Measurements from ENCODE around the gene DDIT3.

DNA sequence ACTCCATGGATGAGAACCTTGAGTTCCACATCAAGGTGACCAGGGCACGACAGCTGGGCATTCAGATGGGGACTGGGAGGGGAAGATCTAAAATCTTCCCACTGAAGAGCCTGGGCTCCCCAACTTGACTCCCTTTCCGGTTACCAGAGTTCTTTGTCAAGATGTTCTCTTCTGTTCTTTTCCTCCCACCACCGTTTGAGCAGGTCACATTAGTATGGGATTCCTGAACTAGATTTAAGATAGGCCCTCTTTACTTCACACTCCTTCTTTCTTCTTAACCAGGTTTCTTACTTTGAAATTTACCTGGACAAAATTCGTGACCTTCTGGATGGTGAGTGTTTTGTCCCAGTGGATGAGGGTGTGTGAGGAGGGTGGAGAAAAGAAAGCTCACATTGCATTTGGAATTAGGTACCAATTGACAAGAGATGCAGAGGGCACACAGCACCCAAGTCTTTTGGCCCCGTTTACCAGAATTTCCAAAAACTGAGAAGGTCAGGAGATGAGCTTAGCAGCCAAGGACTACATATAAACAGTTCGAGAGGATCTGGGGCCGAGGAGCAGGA is 43.9 kb upstream of the DDIT3 start:
- no peak for TF ChIP-seq EZH2 (IDR thresholded peaks at IDR 0.05)
- TF ChIP-seq FOXP2 (optimal IDR thresholded peaks at IDR 0.05; ENCODE audit: control extremely low read depth, extremely low read length, insufficient read depth), result no peak
- TF ChIP-seq POLR2AphosphoS5 (IDR thresholded peaks at IDR 0.05; ENCODE audit: borderline replicate concordance, low read depth, low read length), result no peak
